ENCODE results near the gene FLII.

FLII gene

DNA sequence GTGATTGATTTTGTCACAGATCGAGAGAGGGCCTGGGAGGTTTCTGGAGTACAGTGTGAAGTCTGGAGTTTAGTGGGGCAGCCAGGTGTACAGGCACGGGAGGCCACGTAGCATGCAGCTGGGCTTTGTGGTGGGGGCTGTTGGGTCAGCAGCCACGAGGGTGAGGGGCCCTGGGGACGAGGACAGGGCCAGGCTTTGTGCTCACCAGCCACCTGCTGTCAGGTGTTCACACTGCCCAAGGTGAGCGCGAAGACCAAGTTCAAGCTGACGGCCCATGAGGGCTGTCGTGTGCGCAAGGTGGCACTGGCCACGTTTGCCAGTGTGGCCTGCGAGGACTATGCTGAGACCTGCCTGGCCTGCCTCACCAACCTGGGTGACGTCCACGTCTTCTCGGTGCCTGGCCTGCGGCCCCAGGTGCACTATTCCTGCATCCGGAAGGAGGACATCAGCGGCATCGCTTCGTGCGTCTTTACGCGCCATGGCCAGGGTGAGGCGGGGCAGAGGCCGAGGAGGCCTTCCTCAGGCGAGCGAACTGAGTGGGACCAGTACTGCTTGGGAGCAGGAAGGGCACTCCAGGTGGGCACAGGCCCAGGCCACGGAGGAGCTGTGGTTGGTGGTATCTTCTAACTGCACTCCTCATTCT lies 17.2 kb downstream of the FLII start:
- no peak for DNase-seq

DNA sequence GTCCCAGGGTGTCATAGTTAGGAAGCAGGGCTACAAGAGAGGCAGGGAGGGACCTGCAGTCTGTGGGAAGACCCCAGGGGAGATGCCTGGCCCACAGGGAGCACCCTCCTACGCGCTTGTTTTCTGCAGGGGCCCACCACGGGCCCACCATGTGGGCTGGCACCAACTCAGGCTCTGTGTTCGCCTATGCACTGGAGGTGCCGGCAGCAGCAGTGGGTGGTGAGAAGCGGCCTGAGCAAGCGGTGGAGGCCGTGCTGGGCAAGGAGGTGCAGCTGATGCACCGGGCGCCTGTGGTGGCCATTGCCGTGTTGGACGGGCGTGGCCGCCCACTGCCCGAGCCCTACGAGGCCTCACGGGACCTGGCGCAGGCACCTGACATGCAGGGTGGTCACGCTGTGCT lies 18.1 kb downstream of the FLII start:
- DNase-seq = no peak

DNA sequence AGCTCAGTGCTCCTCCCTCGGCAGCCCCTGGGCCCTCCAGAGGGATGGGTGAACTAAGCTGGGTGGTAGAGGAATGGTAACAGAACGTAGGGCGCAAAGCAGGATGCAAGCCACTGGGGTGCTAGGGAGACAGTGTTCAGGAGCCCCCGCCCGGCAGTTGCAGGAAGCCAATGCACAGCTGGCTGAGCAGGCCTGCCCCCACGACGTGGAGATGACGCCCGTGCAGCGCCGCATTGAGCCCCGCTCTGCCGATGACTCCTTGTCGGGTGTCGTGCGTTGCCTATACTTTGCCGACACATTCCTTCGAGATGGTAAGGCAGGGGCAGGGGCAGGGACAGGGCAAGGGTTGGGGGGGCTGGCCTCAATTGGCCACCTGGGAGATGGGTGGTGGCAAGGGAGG lies 20.2 kb downstream of the FLII start:
- no peak for DNase-seq

DNA sequence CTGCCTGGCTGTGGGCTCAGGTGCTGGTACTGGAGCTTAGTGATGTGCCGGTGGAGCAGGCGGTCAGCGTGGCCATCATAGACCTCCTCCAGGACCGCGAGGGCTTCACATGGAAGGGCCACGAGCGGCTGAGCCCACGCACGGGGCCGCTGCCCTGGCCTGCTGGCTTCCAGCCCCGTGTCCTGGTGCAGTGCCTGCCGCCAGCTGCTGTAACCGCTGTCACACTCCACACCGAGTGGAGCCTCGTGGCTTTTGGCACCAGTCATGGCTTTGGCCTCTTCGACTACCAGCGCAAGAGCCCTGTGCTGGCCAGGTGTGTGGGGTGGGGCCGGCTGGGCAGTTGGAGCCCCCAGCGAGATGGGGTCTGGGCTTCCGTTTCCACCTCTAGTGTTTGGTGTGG lies 21.1 kb downstream of the FLII start:
- DNase-seq = no peak

DNA sequence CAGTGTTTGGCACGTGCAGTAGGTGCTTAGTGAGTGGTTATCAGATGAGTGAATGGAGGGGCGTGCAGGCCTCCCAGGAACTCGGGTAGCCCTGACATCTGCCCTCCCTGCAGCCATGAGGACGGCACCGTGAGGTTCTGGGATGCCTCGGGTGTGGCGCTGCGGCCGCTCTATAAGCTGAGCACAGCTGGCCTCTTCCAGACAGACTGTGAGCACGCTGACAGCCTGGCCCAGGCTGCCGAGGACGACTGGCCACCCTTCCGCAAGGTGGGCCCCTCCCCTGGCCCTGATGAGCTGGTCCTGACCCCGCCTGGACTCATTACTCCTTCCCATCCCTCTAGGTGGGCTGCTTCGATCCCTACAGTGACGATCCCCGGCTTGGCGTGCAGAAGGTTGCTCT lies 22.0 kb downstream of the FLII start:
- no peak for DNase-seq

DNA sequence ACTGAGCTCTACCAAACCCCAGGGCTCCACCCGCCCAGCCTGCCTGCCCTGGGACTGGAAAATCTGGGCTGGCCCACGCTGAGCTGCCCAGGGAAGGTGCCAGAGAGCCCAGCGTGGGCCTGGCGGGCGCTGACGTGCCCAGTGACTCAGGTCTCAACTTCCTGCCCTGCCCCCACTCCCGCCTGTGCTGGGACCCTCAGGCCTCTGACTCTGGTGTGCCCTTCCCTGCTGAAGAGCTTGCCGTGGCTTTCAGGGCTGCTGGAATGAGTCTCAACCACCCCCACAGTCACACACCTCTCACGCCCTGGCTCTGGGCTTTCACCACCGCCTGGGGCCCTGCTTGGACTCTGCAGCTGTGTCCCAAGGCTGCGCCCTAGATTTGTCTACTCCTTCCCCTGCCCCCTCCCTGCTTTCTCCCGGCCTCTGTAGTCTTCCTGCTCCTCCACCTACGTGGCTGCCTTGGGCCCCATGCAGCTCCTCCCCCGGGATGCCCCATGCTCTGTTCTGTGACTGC lies 22.7 kb downstream of the FLII start:
- DNase-seq = no peak

DNA sequence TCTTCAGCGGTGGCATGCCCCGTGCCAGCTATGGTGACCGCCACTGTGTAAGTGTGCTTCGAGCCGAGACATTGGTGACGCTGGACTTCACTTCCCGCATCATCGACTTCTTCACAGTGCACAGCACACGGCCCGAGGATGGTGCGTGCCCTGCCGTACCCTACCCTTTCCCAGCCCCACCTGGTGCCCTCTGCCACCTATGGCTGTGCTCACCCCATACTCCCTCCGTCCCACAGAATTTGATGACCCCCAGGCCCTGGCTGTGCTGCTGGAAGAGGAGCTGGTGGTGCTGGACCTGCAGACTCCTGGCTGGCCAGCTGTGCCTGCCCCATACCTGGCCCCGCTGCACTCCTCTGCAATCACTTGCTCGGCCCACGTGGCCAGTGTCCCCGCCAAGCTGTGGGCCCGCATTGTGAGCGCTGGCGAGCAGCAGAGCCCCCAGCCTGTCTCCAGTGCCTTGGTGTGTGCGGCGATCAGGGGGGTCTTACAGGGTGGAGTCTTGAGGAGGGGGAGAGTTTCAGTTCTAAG lies 23.6 kb downstream of the FLII start:
- DNase-seq = no peak

DNA sequence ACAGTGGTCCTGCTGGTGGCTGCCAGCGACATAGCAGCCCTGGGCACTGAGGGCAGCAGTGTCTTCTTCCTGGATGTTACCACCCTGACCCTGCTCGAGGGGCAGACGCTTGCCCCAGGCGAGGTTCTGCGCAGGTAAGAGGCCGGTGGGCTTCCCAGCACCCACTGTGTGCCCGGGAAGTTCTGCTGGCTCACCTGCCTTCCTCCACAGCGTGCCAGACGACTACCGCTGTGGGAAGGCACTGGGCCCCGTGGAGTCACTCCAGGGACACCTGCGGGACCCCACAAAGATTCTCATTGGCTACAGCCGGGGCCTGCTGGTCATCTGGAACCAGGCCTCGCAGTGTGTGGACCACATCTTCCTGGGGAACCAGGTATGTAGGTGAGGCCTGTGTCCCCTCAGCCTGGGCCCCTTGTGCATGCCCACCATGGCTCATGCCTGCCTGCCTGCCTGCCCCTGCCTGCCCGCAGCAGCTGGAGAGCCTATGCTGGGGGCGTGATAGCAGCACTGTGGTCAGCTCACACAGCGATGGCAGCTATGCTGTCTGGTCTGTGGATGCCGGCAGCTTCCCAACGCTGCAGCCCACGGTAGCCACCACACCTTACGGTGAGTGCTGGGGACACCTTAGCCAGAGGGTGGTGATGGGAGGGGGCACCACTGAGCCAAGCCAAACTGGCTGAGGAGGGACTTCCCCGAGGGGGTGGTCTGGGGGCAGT lies 24.6 kb downstream of the FLII start:
- no peak for DNase-seq

DNA sequence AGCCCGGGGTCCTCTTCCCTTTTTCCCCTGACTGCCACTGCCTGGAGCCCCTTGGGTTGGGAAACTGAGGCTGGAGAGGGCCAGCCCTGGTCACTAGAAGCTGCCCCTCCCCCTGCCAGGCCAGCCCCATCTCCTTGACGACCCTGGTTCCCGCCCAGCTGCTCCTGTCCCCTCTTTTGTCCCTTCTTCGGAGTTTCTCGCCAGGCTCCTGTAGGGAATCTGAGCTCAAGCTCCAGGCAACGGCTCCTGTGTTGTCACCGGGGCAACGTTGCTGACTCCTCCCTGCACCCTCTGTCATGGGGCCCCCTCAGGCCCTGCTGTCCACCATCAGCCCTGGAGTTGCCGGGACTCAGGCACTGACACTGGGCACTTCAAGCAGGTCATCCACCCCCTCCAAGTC lies 27.4 kb downstream of the FLII start:
- DNase-seq = no peak

DNA sequence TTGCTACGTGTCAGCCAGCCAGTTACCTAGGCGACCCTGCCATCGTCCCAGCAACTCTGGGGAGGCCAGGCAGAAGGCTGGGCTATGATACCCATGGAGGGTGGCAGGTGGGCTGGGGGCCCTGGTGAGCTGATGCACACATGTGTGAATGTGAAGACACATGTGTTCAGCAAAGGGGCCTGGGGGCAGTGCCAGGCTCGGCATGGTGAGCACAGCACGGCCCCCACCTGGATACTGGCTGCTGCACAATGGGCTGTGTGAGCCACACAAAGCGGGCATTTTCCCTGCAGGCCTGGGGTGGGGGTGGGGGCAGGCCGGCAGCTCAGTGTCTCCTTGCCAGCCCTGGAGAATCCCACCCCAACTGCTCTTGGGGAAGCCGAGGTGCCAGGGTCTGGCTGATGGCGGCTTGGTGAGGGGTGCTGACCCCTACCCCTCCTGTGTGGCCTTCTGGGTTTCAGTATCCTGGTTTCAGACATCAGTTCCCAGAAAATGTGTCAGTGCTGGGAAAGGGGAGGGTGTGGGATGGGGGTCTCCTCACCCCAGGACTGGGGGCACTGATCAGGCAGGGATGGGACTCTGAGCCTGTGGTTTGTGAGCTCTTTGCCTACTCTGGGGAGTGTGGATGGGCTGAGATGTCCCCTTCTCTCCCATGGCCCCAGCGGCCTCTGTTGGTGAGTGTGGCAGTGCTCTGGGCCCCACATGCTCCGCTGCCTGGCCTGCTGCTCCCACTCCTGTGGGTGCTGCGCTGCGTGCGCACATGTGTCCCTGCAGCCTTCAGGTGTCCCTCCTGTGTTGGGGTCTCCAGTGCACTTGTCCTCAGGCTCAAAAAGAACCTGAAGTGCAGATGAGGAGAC lies 28.0 kb downstream of the FLII start:
- no peak for DNase-seq

DNA sequence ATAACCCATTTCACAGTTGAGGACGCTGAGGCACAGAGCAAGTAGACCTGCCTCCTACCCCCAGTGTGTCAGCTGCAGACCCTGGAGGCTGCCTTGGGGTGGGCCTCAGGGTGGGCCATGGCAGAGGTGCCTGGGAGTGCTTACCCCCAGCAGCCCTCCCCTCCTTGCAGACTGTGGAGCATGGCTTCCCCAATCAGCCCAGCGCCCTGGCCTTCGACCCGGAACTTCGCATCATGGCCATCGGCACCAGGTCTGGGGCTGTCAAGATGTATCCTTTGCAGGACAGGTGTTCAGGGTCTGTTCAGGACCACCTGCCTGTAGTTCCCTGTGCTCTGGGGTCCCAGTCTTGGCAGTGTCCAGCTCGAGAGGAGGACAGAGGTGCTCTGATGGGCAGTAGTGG lies 28.8 kb downstream of the FLII start:
- DNase-seq = no peak

DNA sequence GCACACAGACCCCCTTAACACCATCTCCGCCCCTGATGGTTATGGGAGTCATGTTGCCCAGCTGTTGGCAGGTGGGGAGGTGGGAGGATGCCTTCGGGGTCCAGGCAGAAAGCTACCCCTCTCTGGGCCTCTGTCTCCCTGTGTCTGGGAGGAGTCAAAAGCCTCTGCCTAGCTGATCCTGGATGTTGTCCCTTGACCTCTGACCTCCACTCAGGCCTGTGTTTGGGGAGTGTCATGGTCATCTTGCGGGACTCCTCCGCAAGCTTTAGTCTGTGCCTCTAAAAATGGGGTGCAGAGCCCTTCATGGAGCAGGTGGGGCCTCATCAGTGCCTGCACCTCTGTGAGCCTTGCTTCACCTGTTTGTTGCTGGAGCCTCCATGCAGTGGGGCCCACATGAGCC lies 29.3 kb downstream of the FLII start:
- DNase-seq = no peak

DNA sequence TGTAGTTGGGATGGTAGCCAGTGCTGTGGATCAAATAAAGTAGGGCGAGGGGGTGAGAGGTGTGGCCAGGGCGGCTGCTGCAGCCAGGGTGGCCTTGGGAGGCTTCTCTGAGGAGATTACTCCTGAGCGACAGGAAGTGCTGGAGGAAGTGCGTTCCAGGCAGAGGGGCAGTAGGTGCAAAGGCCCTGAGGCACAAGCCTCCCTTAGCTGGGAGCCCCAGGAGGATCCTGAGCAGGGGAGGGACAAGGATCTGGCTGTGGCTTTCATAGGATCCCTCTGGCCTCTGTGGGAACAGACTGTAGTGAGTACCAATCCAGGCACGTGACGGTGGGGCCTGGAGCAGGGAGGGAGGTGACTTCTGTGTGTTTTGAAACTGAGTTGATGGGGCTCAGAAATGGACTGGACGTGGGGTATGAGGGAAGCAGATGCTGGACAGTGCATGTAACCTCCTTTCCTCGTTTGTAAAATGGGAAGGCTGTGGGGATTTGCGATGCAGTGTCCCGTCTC lies 30.3 kb downstream of the FLII start:
- DNase-seq = no peak

DNA sequence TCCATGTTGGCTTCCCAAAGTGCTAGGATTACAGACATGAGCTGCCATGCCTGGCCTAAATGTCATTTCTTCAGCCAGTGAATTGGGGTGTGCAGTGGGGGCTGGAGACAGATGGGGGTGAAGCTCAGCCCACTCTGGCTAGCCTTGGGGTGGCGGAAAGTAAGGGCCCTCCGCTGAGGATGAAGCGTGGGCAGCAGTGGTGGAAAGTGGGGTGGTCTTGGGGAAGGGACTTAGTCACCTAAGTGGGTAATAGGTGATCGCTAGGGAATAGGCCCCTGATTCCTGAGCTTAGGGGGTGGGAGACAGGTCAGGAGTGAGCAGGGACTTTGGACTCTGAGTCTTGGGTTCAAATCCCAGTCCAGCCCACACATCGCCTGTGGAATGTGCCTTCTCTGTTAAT lies 30.9 kb downstream of the FLII start:
- DNase-seq = no peak

DNA sequence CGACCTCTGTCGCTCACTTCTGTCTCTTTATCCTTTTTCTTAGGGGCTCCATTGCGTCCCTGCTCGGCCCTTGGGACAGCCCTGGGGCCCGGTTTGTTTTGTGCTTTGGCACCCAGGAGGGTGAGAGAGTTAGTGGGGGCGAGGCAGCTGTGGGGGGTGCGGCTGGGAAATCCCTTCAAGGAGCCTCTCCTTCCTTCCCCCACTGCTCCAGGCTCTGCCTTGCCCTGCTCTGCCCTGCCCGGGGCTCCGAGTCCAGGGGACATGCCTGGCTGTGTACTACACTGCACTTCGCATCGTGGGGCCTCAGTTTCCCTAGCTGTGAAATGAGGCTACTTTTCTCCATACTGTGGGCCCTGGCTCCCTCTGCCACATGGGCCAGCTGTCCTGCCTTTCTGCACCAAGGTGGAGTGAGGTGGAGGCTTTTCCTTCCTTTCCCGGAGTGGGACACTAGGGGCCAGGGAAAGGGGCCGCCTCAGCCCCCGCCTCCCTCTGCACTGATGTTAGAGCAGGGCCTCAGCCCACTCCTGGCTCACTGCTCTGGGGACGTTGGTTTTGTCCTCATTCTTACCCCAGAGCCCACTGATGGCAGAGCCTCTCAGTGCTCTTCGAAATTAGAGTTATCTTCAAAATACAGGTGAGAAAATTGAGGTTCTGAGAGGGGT lies 32.1 kb downstream of the FLII start:
- DNase-seq = no peak

DNA sequence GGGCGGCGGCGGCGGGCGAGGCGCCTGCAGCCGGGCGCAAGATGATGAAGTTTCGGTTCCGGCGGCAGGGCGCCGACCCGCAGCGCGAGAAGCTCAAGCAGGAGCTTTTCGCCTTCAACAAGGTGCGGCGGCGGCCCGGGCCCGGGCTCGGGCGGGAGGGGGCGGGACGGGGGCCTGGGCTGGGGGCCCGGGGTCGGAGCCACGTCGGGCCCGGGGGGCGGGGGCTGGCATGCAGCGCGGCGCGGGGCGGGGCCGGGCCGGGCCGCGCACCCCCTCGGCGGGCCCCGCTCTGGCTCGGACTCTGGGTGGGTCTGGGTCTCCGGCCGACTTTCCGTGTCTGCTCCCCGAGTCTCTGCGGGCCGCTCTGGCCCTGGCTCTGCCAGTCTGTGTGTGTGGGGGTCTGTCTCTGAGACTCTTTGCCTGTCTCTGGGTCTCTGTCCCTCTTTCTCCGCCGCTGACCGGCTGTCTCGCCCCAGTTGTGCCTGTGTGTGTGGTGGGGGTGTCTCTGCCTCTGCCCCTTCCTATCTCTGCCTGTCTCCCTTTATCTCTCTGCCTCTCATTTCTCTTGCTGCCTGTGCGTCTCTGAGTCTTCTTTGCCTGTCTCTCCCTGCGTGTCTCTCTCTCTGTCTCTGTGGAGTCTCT lies 32.8 kb downstream of the FLII start:
- DNase-seq = no peak

DNA sequence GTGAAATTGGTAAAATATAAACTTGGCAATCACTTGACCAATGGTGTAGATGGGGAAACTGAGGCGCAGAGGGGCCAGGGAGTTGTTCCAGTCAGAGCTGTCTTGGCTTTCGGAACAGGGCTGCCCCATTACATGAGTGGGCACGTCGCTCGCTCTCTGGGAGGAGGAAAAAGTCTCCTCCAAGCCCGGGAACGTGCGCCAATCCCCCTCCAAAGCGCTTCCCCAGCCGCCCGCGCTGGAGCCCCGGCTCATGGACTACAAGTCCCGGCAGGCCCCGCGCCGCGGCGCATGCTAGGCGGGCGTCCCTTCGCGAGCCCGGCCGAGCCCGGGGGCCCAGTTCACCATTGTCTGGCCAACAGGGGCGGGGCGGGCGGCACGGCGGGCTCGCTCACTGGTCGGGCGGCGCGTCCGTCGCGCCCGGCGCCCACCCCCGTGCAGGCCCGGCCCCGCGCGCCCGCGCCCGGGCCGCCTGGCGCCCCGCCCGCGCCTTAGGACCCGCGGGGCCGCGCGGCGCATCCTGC lies 33.4 kb downstream of the FLII start, which contains the start of gene LLGL1:
LLGL1 (plus strand) TSS at position 515 of the 521 bp plus-strand sequence. CDS start 48 bp downstream, outside the sequence.
- DNase-seq = peak; percentile 50

DNA sequence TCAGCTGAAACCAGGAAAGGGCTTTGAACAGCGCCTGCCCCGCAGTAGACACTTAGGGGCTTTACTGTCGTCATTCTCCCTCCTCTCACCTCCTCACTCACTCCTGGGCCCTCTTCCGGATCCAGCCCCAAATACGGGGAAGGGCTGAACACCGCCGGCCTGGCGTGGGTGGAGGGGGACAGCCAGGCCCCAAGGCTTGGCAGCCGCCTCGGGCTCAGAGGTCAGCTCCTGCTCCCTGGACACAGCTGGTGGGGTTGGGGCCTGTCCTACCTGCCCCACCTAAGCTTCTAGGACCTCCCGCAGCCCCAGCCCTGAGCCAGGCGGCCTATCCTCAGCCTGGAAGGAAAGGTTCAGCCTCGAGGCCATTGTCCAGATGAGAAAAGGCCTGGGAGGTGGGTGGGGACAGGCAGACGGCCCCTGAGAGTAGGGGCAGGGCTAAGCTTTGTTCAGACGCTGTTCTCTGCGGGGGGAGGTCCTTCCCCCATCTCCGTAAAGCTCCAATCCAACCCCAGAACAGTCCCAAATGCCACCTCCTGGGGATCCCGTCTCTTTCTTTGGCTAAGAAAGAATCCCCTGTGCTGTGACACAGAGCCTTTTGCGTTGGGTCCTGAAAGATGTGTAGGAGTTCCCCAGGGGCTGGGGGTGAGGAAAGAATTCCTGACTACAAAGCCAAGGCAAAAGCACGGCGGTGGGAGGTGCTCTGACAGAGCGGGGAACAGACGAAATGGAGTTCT lies 34.0 kb downstream of the FLII start:
- no peak for DNase-seq

DNA sequence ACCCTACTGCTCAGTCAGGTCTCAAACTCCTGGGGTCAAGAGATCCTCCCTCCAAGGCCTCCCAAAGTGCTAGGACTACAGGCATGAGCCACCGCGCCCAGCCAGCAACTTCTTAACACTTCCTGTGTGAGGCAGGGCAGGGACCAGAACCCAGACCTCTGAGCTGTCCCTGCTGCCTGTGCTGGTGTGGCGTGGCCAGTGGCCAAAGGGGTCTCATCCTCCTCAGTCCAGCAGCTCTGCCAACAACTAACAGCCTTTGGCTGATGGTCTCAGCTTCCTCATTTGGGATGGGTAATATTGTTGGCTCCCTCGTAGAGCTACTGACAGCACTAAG lies 34.5 kb downstream of the FLII start:
- DNase-seq = no peak

DNA sequence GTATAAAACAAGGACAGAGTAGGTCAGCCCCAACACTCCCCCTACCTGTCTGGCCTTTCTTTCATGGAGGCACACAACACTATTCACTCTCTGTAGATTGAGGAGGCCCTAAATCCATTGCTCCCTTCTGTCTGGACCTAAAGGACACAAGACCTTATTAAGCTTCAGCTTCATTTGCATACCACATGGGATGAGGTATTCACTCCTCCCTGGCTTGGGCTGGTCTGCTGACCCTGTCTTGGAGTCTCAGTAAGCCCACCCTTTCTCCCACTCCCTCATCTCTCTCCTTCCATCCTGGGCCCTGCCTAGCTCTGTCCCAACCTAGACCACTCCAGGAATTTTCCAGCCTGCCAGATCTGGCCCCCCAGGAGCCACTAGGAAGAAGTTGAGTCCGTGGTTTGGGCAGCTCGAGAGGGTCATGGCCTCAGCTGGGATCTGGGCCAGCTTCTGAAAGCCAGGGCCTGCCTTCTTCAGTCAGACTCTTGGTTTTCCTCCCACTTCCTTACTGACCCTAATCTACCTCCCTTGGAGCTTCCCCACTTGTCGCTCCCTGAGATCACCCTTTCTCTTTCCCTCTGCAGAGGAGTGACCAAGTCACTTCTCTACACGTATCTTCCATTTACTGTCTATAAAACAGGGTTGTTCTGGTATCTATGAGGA lies 39.7 kb downstream of the FLII start:
- DNase-seq = no peak

Data from NCI-H1417 treated with DMSO at 0.1 percent for 48 hours (cell line).